WTC11 (cell line): Measurements from ENCODE around the gene KSR1. TPM values are rescaled to one million over a fixed set of nuclear protein-coding genes. Genes with fewer than 3 reads are reported as not detected.

Source experiments
- ATAC-seq: fragments of 200-7000 bp; cut with Tn5 transposase; 2 replicates; pipeline ENCODE4 v1.10.0; 2021; ENCODE audit warnings: mild to moderate bottlenecking, moderate library complexity
- CTCF ChIA-PET: fragments of 300-600 bp; sonication (Branson Sonifier 250); formaldehyde crosslinking; loops from one replicate; lab custom pipeline; 2021; ENCODE audit warnings: antibody characterized with exemption; lab: Charles Lee
- POLR2A ChIA-PET: fragments of 350-600 bp; sonication (Branson Sonifier 250); formaldehyde crosslinking; loops from one replicate; lab custom pipeline; 2021; ENCODE audit warnings: antibody characterized with exemption; lab: Charles Lee
- DNase-seq: peaks from one replicate; pipeline ENCODE4 v3.0.0; 2021; ENCODE audit warnings: low spot score
- H3K27ac Mint-ChIP-seq: 2 replicates; pipeline ENCODE4 v1.8.0; 2021; ENCODE audit warnings: mixed read lengths
- H3K27me3 Mint-ChIP-seq: 2 replicates; pipeline ENCODE4 v1.8.0; 2021; ENCODE audit warnings: low read depth, mild to moderate bottlenecking, moderate library complexity, mixed read lengths
- H3K36me3 Mint-ChIP-seq: 2 replicates; pipeline ENCODE4 v1.8.0; 2021; ENCODE audit warnings: mixed read lengths
- H3K4me1 Mint-ChIP-seq: 2 replicates; pipeline ENCODE4 v1.8.0; 2022; ENCODE audit warnings: mixed read lengths
- H3K4me3 Mint-ChIP-seq: 2 replicates; pipeline ENCODE4 v1.8.0; 2021; ENCODE audit warnings: mild to moderate bottlenecking, moderate library complexity, mixed read lengths
- H3K9me3 Mint-ChIP-seq: 2 replicates; pipeline ENCODE4 v1.8.0; 2021; ENCODE audit warnings: mixed read lengths
- ATF1 ChIP-seq: sonication (generic); formaldehyde crosslinking; IDR thresholded peaks from 2 replicates; pipeline ENCODE4 v1.8.1; 2023; ENCODE audit warnings: mild to moderate bottlenecking, moderate library complexity, missing genetic modification reagents
- ELF4 ChIP-seq: sonication (generic); formaldehyde crosslinking; IDR thresholded peaks from 2 replicates; pipeline ENCODE4 v1.8.1; 2022; ENCODE audit warnings: low read depth, mild to moderate bottlenecking, moderate library complexity, missing genetic modification reagents
- FOXK1 ChIP-seq: sonication (generic); formaldehyde crosslinking; IDR thresholded peaks from 2 replicates; pipeline ENCODE4 v1.8.0; 2022; ENCODE audit warnings: mild to moderate bottlenecking, moderate library complexity, missing genetic modification reagents
- FOXP1 ChIP-seq: sonication (generic); formaldehyde crosslinking; IDR thresholded peaks from 2 replicates; pipeline ENCODE4 v1.8.0; 2022; ENCODE audit warnings: missing genetic modification reagents, mild to moderate bottlenecking, moderate library complexity, borderline replicate concordance
- GABPB1 ChIP-seq: sonication (generic); formaldehyde crosslinking; IDR thresholded peaks from 2 replicates; pipeline ENCODE4 v1.8.1; 2023; ENCODE audit warnings: mild to moderate bottlenecking, missing genetic modification reagents
- JUN ChIP-seq: sonication (generic); formaldehyde crosslinking; IDR thresholded peaks from 2 replicates; pipeline ENCODE4 v1.8.0; 2023; ENCODE audit warnings: mild to moderate bottlenecking, missing genetic modification reagents
- NR2C2 ChIP-seq: sonication (generic); formaldehyde crosslinking; IDR thresholded peaks from 2 replicates; pipeline ENCODE4 v1.8.0; 2022; ENCODE audit warnings: mild to moderate bottlenecking, missing genetic modification reagents
- OVOL2 ChIP-seq: fragments of 250-450 bp; sonication (Bioruptor Pico); IDR thresholded peaks from 2 replicates; pipeline ENCODE4 v1.9.0; 2021; ENCODE audit warnings: mild to moderate bottlenecking, borderline replicate concordance
- RELA ChIP-seq: sonication (generic); formaldehyde crosslinking; IDR thresholded peaks from 2 replicates; pipeline ENCODE4 v1.8.1; 2022; ENCODE audit warnings: missing genetic modification reagents, mild to moderate bottlenecking, borderline replicate concordance
- RORB ChIP-seq: fragments of 250-450 bp; sonication (Bioruptor Pico); IDR thresholded peaks from 2 replicates; pipeline ENCODE4 v1.9.0; 2021; ENCODE audit warnings: mild to moderate bottlenecking
- ZBTB21 ChIP-seq: sonication (generic); formaldehyde crosslinking; IDR thresholded peaks from 2 replicates; pipeline ENCODE4 v1.8.1; 2023; ENCODE audit warnings: mild to moderate bottlenecking, missing genetic modification reagents, borderline replicate concordance
- ZNF138 ChIP-seq: sonication (generic); formaldehyde crosslinking; conservative IDR thresholded peaks from 2 replicates; pipeline ENCODE4 v1.8.1; 2022; ENCODE audit warnings: mild to moderate bottlenecking, moderate library complexity, missing genetic modification reagents
- ZNF219 ChIP-seq: sonication (generic); formaldehyde crosslinking; IDR thresholded peaks from 2 replicates; pipeline ENCODE4 v1.8.0; 2023; ENCODE audit warnings: missing genetic modification reagents, mild to moderate bottlenecking, borderline replicate concordance
- ZNF232 ChIP-seq: sonication (generic); formaldehyde crosslinking; IDR thresholded peaks from 2 replicates; pipeline ENCODE4 v1.8.0; 2022; ENCODE audit warnings: mild to moderate bottlenecking, missing genetic modification reagents
- ZNF396 ChIP-seq: fragments of 250-450 bp; sonication (Bioruptor Pico); IDR thresholded peaks from 2 replicates; pipeline ENCODE4 v1.8.0; 2021; ENCODE audit warnings: mild to moderate bottlenecking, moderate library complexity, borderline replicate concordance
- total RNA-seq: library from RNA; stranded (reverse); gene quantifications from 3 replicates; pipeline ENCODE4 v1.2.3, GENCODE V29; 2021
- TF ChIP-seq, protein P1 (sequence below): sonication (generic); formaldehyde crosslinking; IDR thresholded peaks from 2 replicates; pipeline ENCODE4 v1.8.1; 2023; ENCODE audit warnings: mild to moderate bottlenecking, missing genetic modification reagents
- TF ChIP-seq, protein P2 (sequence below): sonication (generic); formaldehyde crosslinking; IDR thresholded peaks from 2 replicates; pipeline ENCODE4 v1.8.0; 2022; ENCODE audit warnings: mild to moderate bottlenecking, missing genetic modification reagents
- TF ChIP-seq, protein P3 (sequence below): sonication (generic); formaldehyde crosslinking; IDR thresholded peaks from 2 replicates; pipeline ENCODE4 v1.8.1; 2023; ENCODE audit warnings: mild to moderate bottlenecking, missing genetic modification reagents, borderline replicate concordance
- TF ChIP-seq, protein P4 (sequence below): fragments of 200-600 bp; IDR thresholded peaks from 2 replicates; pipeline ENCODE4 v1.8.0; 2022; ENCODE audit warnings: antibody characterized with exemption
- TF ChIP-seq, protein P5 (sequence below): fragments of 250-450 bp; sonication (Bioruptor Pico); IDR thresholded peaks from 2 replicates; pipeline ENCODE4 v1.8.0; 2021; ENCODE audit warnings: mild to moderate bottlenecking
- TF ChIP-seq, protein P6 (sequence below): sonication (generic); formaldehyde crosslinking; IDR thresholded peaks from 2 replicates; pipeline ENCODE4 v1.8.0; 2022; ENCODE audit warnings: mild to moderate bottlenecking, missing genetic modification reagents
- TF ChIP-seq, protein P7 (sequence below): sonication (generic); formaldehyde crosslinking; IDR thresholded peaks from 2 replicates; pipeline ENCODE4 v1.8.1; 2023; ENCODE audit warnings: mild to moderate bottlenecking, missing genetic modification reagents, moderate library complexity

Gene KSR1
- total RNA-seq, 1 experiment from 2014 or later: 45.5 TPM

DNA sequence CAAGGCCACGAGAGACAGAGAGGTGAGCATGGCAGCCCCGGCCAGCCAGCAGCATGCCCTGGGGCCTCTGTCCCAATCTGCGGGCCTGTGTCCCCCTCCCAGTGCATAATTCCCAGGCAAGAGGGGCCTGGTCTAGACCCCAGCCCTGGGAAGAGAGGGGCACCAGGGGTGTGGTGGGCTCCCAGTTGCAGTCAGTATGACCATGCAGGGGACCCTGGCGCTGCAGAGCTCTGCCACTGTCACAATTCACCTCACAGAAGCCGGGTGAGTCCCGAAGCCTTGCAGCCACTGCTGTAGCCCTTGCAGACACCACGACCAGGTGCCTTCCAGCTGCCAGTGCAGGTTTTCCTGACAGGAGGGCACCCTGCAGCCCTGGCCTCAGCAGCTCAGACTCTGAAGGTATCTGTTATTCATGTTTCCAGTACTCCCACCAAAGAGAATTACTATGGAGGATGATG, 25.8 kb upstream of the KSR1 start (continued):
- TF ChIP-seq, protein P1, sequence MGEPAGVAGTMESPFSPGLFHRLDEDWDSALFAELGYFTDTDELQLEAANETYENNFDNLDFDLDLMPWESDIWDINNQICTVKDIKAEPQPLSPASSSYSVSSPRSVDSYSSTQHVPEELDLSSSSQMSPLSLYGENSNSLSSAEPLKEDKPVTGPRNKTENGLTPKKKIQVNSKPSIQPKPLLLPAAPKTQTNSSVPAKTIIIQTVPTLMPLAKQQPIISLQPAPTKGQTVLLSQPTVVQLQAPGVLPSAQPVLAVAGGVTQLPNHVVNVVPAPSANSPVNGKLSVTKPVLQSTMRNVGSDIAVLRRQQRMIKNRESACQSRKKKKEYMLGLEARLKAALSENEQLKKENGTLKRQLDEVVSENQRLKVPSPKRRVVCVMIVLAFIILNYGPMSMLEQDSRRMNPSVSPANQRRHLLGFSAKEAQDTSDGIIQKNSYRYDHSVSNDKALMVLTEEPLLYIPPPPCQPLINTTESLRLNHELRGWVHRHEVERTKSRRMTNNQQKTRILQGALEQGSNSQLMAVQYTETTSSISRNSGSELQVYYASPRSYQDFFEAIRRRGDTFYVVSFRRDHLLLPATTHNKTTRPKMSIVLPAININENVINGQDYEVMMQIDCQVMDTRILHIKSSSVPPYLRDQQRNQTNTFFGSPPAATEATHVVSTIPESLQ (CRISPR knock-in tag): no peak
- TF ChIP-seq, protein P2, sequence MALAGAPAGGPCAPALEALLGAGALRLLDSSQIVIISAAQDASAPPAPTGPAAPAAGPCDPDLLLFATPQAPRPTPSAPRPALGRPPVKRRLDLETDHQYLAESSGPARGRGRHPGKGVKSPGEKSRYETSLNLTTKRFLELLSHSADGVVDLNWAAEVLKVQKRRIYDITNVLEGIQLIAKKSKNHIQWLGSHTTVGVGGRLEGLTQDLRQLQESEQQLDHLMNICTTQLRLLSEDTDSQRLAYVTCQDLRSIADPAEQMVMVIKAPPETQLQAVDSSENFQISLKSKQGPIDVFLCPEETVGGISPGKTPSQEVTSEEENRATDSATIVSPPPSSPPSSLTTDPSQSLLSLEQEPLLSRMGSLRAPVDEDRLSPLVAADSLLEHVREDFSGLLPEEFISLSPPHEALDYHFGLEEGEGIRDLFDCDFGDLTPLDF (CRISPR knock-in tag): no peak
- TF ChIP-seq RORB (no peak), ZNF396 (no peak), JUN (CRISPR knock-in tag) (no peak), FOXK1 (CRISPR knock-in tag) (no peak), ZBTB21 (CRISPR knock-in tag) (no peak)
- TF ChIP-seq, protein P3, sequence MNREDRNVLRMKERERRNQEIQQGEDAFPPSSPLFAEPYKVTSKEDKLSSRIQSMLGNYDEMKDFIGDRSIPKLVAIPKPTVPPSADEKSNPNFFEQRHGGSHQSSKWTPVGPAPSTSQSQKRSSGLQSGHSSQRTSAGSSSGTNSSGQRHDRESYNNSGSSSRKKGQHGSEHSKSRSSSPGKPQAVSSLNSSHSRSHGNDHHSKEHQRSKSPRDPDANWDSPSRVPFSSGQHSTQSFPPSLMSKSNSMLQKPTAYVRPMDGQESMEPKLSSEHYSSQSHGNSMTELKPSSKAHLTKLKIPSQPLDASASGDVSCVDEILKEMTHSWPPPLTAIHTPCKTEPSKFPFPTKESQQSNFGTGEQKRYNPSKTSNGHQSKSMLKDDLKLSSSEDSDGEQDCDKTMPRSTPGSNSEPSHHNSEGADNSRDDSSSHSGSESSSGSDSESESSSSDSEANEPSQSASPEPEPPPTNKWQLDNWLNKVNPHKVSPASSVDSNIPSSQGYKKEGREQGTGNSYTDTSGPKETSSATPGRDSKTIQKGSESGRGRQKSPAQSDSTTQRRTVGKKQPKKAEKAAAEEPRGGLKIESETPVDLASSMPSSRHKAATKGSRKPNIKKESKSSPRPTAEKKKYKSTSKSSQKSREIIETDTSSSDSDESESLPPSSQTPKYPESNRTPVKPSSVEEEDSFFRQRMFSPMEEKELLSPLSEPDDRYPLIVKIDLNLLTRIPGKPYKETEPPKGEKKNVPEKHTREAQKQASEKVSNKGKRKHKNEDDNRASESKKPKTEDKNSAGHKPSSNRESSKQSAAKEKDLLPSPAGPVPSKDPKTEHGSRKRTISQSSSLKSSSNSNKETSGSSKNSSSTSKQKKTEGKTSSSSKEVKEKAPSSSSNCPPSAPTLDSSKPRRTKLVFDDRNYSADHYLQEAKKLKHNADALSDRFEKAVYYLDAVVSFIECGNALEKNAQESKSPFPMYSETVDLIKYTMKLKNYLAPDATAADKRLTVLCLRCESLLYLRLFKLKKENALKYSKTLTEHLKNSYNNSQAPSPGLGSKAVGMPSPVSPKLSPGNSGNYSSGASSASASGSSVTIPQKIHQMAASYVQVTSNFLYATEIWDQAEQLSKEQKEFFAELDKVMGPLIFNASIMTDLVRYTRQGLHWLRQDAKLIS: no peak

DNA sequence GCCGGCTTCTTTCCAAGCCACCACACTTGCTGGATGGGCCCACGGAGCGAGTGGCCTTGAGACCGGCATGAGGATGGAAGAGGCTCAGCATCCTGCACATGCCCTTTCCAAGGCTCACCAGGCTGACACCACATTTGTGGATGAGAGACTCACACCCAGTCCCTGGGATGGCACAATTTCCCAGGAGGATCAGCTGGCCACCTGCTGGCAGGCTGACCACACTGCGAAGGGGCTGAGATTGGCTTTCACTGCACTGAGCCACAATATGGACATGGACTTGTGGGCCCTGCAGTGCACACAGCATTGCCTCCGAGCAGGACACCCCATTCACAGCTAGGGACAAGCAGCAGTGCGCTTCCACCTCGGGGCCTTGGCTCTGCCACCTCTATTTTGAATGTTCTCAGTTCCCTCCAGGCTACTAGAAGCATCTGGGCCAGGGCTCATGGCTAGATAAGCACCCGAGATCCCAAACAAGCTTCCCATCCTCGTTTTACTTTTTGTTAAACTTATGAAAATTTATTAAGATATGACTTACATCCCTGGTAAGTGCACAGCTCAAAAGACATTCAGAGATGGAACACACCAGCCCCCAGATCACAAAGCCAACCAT, 25.3 kb upstream of the KSR1 start:
- no peaks in the 10 kb centered on the region for H3K4me1 Mint-ChIP-seq
- H3K27ac Mint-ChIP-seq: no peak overlapping the region
- H3K36me3 Mint-ChIP-seq: no peaks in the 10 kb centered on the region
- CTCF ChIA-PET: interaction anchor here (0.9 to 2.4 kb wide), 9 partner anchors 8 to 224 kb away, joined by 3 to 7 read pairs (median 4); partner anchors contain the start of gene KSR1
- H3K9me3 Mint-ChIP-seq: peaks cover 5% of the 10 kb centered on the region
- POLR2A ChIA-PET: no interaction called here
- no peak overlapping the region for H3K4me3 Mint-ChIP-seq
- H3K27me3 Mint-ChIP-seq: no peaks in the 10 kb centered on the region
- TF ChIP-seq, protein P4, sequence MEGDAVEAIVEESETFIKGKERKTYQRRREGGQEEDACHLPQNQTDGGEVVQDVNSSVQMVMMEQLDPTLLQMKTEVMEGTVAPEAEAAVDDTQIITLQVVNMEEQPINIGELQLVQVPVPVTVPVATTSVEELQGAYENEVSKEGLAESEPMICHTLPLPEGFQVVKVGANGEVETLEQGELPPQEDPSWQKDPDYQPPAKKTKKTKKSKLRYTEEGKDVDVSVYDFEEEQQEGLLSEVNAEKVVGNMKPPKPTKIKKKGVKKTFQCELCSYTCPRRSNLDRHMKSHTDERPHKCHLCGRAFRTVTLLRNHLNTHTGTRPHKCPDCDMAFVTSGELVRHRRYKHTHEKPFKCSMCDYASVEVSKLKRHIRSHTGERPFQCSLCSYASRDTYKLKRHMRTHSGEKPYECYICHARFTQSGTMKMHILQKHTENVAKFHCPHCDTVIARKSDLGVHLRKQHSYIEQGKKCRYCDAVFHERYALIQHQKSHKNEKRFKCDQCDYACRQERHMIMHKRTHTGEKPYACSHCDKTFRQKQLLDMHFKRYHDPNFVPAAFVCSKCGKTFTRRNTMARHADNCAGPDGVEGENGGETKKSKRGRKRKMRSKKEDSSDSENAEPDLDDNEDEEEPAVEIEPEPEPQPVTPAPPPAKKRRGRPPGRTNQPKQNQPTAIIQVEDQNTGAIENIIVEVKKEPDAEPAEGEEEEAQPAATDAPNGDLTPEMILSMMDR: peak; percentile 39
- no peak for TF ChIP-seq ZNF232 (CRISPR knock-in tag)
- DNase-seq: peak; percentile 62
- ATAC-seq: peak; percentile 86

DNA sequence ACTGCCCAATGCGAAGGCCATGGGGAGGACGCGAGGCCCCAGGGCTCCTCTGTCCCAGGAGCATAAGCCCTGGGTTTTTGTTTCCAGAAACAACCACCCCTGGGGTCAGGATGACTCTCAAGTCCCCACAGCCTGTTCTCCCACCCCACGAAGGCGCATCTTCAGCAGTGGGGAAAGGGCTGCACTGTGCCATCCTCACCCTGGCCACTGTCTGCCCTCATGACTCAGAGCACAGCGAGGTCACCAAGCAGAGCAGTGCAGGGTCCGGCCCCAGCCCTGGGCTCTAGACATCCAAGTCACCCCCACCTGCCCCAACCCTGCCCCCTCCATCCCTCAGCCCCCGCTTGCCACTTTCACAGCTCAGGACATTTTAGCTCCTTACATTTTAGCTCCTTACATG, 22.7 kb upstream of the KSR1 start:
- H3K36me3 Mint-ChIP-seq: no peaks in the 10 kb centered on the region
- peaks cover 4% of the 10 kb centered on the region; the same call in 1 of the 2 replicates for H3K27me3 Mint-ChIP-seq
- ATAC-seq (no peak), DNase-seq (no peak)
- ChIA-PET POLR2A (no interaction called here), CTCF (interaction anchor here (0.8 to 1.1 kb wide), 2 partner anchors 22 to 169 kb away, joined by 3 read pairs; no protein-coding TSS in a partner anchor)
- H3K27ac Mint-ChIP-seq: no peak overlapping the region
- H3K9me3 Mint-ChIP-seq: peaks cover 4% of the 10 kb centered on the region
- no peak overlapping the region for H3K4me3 Mint-ChIP-seq
- no peaks in the 10 kb centered on the region for H3K4me1 Mint-ChIP-seq
- TF ChIP-seq NR2C2: no peak
- TF ChIP-seq ZBTB21 (CRISPR knock-in tag): no peak
- TF ChIP-seq RELA (CRISPR knock-in tag): no peak
- TF ChIP-seq OVOL2 (CRISPR knock-in tag): no peak
- TF ChIP-seq FOXP1 (CRISPR knock-in tag): no peak
- TF ChIP-seq, protein P5, sequence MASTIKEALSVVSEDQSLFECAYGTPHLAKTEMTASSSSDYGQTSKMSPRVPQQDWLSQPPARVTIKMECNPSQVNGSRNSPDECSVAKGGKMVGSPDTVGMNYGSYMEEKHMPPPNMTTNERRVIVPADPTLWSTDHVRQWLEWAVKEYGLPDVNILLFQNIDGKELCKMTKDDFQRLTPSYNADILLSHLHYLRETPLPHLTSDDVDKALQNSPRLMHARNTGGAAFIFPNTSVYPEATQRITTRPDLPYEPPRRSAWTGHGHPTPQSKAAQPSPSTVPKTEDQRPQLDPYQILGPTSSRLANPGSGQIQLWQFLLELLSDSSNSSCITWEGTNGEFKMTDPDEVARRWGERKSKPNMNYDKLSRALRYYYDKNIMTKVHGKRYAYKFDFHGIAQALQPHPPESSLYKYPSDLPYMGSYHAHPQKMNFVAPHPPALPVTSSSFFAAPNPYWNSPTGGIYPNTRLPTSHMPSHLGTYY: no peak
- no peak for TF ChIP-seq GABPB1 (CRISPR knock-in tag)
- TF ChIP-seq ZNF219 (CRISPR knock-in tag): no peak
- TF ChIP-seq ELF4 (CRISPR knock-in tag): no peak
- no peak for TF ChIP-seq ATF1 (CRISPR knock-in tag)
- TF ChIP-seq, protein P6, sequence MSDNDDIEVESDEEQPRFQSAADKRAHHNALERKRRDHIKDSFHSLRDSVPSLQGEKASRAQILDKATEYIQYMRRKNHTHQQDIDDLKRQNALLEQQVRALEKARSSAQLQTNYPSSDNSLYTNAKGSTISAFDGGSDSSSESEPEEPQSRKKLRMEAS (CRISPR knock-in tag): no peak
- TF ChIP-seq ZNF138 (CRISPR knock-in tag): no peak
- TF ChIP-seq, protein P7, sequence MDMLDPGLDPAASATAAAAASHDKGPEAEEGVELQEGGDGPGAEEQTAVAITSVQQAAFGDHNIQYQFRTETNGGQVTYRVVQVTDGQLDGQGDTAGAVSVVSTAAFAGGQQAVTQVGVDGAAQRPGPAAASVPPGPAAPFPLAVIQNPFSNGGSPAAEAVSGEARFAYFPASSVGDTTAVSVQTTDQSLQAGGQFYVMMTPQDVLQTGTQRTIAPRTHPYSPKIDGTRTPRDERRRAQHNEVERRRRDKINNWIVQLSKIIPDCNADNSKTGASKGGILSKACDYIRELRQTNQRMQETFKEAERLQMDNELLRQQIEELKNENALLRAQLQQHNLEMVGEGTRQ: no peak
